CD4-positive, alpha-beta T cell (primary cell): Measurements from ENCODE around the gene TMEM115. TPM values are rescaled to one million over a fixed set of nuclear protein-coding genes. Genes with fewer than 3 reads are reported as not detected.
A peak's percentile ranks its signal among the peaks of the same experiment; 100 is the strongest.

Experiments
- ATAC-seq: fragments of 200-7000 bp; cut with Tn5 transposase; one replicate; pipeline ENCODE4 v1.10.0; 2022; ENCODE audit warnings: mild to moderate bottlenecking; ENCODE audit not compliant: poor library complexity
- CTCF ChIA-PET: fragments of 350-600 bp; sonication (Branson Sonifier 250); formaldehyde crosslinking; loops from one replicate; lab custom pipeline; 2021; ENCODE audit warnings: antibody characterized with exemption, inconsistent platforms; lab: Charles Lee
- POLR2A ChIA-PET: fragments of 350-600 bp; sonication (Branson Sonifier 250); formaldehyde crosslinking; loops from one replicate; lab custom pipeline; 2021; ENCODE audit warnings: antibody characterized with exemption, inconsistent platforms; lab: Charles Lee
- DNase-seq, 14 experiments: peaks; one replicate each; pipeline ENCODE4 v3.0.0-alpha.2; 2013 to 2020; ENCODE audit warnings: mixed read lengths in 2 of 14
- H3K27ac ChIP-seq, 2 donors: one replicate each; pipeline versions ENCODE4 v1.5.1 to v1.7.0; 2013; ENCODE audit warnings: low read length in 2 of 2, low read depth in 1 of 2, mild to moderate bottlenecking in 1 of 2
- H3K27me3 ChIP-seq, 2 experiments: 1 replicate in 1 of 2; 2 replicates in 1 of 2; pipeline versions ENCODE4 v1.6.1 to v1.7.0; 2013; ENCODE audit warnings: low read length in 2 of 2, control low read depth in 1 of 2, mild to moderate bottlenecking in 1 of 2, moderate library complexity in 1 of 2; ENCODE audit not compliant: insufficient read depth in 2 of 2, control insufficient read depth in 1 of 2
- H3K36me3 ChIP-seq: one replicate; pipeline ENCODE4 v1.6.1; 2013; ENCODE audit warnings: low read length, control low read depth; ENCODE audit not compliant: insufficient read depth
- H3K4me1 ChIP-seq: one replicate; pipeline ENCODE4 v1.6.1; 2013; ENCODE audit warnings: low read length, control low read depth; ENCODE audit not compliant: insufficient read depth
- H3K4me3 ChIP-seq: one replicate; pipeline ENCODE4 v1.5.1; 2013; ENCODE audit warnings: mild to moderate bottlenecking, low read length, moderate library complexity
- H3K9me3 ChIP-seq, 2 experiments: 1 replicate in 1 of 2; 2 replicates in 1 of 2; pipeline versions ENCODE4 v1.6.1 to v1.7.0; 2013; ENCODE audit warnings: low read length in 2 of 2, mild to moderate bottlenecking in 2 of 2, control low read depth in 1 of 2, moderate library complexity in 1 of 2; ENCODE audit not compliant: control insufficient read depth in 1 of 2, insufficient read depth in 1 of 2
- H3K27ac Mint-ChIP-seq: one replicate; pipeline ENCODE4 v1.8.0; 2020; ENCODE audit warnings: mixed read lengths
- H3K27me3 Mint-ChIP-seq: one replicate; pipeline ENCODE4 v1.8.0; 2021; ENCODE audit warnings: mixed read lengths
- H3K36me3 Mint-ChIP-seq: one replicate; pipeline ENCODE4 v1.8.0; 2021; ENCODE audit warnings: low read depth, mixed read lengths
- H3K4me1 Mint-ChIP-seq: one replicate; pipeline ENCODE4 v1.8.0; 2021; ENCODE audit warnings: low read depth, mixed read lengths
- H3K4me3 Mint-ChIP-seq: one replicate; pipeline ENCODE4 v1.8.0; 2020; ENCODE audit warnings: mild to moderate bottlenecking, mixed read lengths
- H3K9me3 Mint-ChIP-seq: one replicate; pipeline ENCODE4 v1.8.0; 2020; ENCODE audit warnings: mixed read lengths
- CTCF ChIP-seq: fragments of 200-600 bp; IDR thresholded peaks from one replicate; pipeline ENCODE4 v1.8.0; 2022; ENCODE audit warnings: antibody characterized with exemption, mild to moderate bottlenecking
- intact Hi-C, 2 experiments: fragments of 100-400 bp; cut with DNase I in 1 of 2; cut with micrococcal nuclease in 1 of 2; formaldehyde crosslinking; loops; one replicate each; pipeline versions ENCODE4 v1.15.1 to v1.9.0; 2023 to 2025; cut with DNase I, micrococcal nuclease
- total RNA-seq, 174 experiments: library from RNA in 2 of 174; stranded (reverse) in 2 of 174; gene quantifications; one replicate each; pipeline ENCODE4 v1.2.3 and lab custom pipeline; 2021 to 2026

Gene TMEM115
- total RNA-seq, 2 experiments from 2014 or later: 19.0 to 19.9 TPM

DNA sequence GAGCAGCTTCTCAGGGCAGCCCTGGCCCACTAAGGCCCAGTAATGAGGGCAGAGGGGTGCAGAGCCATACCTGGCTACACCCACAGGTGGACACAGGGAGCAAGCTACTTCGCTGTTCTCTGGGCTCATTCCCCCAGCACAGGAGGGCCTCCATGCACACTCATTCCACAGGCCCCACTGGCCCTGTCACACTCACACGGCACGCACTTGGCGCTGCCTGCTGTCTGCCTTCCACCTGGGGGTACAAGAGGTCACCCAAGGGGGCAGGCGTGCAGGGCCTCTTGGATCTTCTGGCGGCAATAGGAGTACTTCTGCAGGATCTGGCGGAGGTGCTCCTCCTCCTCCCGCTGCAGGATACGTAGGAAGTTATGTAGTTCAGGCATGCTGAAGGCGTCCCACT lies 29.0 kb downstream of the TMEM115 start:
- no peak overlapping the region for H3K27ac Mint-ChIP-seq
- Histone ChIP-seq H3K4me3 (no peak overlapping the region), H3K4me1 (peaks cover 53% of the 10 kb centered on the region), H3K27ac (no peak overlapping the region), H3K36me3 (peaks cover 49% of the 10 kb centered on the region), H3K9me3 (no peaks in the 10 kb centered on the region), H3K27me3 (no peaks in the 10 kb centered on the region)
- ChIA-PET POLR2A (no interaction called here), CTCF (no interaction called here)
- H3K4me3 Mint-ChIP-seq: no peak overlapping the region
- H3K4me1 Mint-ChIP-seq: peaks cover 35% of the 10 kb centered on the region
- intact Hi-C loops: no loop called here
- ATAC-seq (no peak), DNase-seq (peak in 1 of 14 experiments; percentile 20)
- no peaks in the 10 kb centered on the region for H3K9me3 Mint-ChIP-seq
- H3K27me3 Mint-ChIP-seq: no peaks in the 10 kb centered on the region
- TF ChIP-seq CTCF: no peak
- H3K36me3 Mint-ChIP-seq: peaks cover 51% of the 10 kb centered on the region

- Histone ChIP-seq H3K9me3 (no peaks in the 10 kb centered on the region), H3K36me3 (peaks cover 45% of the 10 kb centered on the region), H3K4me1 (peaks cover 41% of the 10 kb centered on the region), H3K27ac (peak within 1 kb of the TSS; percentile 47 to 81), H3K27me3 (no peaks in the 10 kb centered on the region), H3K4me3 (peak within 1 kb of the TSS; percentile 90)
- ChIA-PET POLR2A (interaction anchor here (0.5 to 4.7 kb wide), 14 partner anchors 10 to 1855 kb away, joined by 3 to 58 read pairs (median 4); partner anchors contain the start of genes CYB561D2, HYAL3, MANF and NAA80), CTCF (interaction anchor here (0.6 to 1.6 kb wide), 2 partner anchors 9 to 19 kb away, joined by 3 to 5 read pairs; no protein-coding TSS in a partner anchor)
- Mint-ChIP-seq H3K27me3 (no peaks in the 10 kb centered on the region), H3K9me3 (no peaks in the 10 kb centered on the region), H3K4me3 (peak within 1 kb of the TSS; percentile 97), H3K27ac (peak within 1 kb of the TSS; percentile 92), H3K36me3 (peaks cover 52% of the 10 kb centered on the region), H3K4me1 (peaks cover 30% of the 10 kb centered on the region)
- DNase-seq: peak; percentile 91 to 98 (median 94)
- ATAC-seq: peak; percentile 95
- intact Hi-C loops: loop anchor here in 1 of 2 experiments (1.0 kb wide), 1 partner anchor 9 kb away; no protein-coding TSS in a partner anchor
- TF ChIP-seq CTCF: no peak
Measured at GRCh38 chr3:50327943-50328691, 31.2 kb downstream of the TMEM115 start, which contains the start of gene TUSC2. Gene TUSC2 (minus strand): TSS chr3:50328223. CDS start chr3:50328099, 124 bp downstream.

- Mint-ChIP-seq H3K9me3 (no peaks in the 10 kb centered on the region), H3K27ac (peak overlapping the region; percentile 92), H3K4me1 (peaks cover 30% of the 10 kb centered on the region), H3K36me3 (peaks cover 49% of the 10 kb centered on the region), H3K4me3 (peak overlapping the region; percentile 97), H3K27me3 (no peaks in the 10 kb centered on the region)
- TF ChIP-seq CTCF: no peak
- Histone ChIP-seq H3K36me3 (peaks cover 40% of the 10 kb centered on the region), H3K4me1 (peaks cover 46% of the 10 kb centered on the region), H3K9me3 (no peaks in the 10 kb centered on the region), H3K4me3 (peak overlapping the region; percentile 90), H3K27ac (no peak overlapping the region), H3K27me3 (no peaks in the 10 kb centered on the region)
- ChIA-PET CTCF (interaction anchor here (1.6 kb wide), 1 partner anchor 10 kb away, joined by 5 read pairs; no protein-coding TSS in a partner anchor), POLR2A (interaction anchor here (1.0 to 4.7 kb wide), 8 partner anchors 11 to 1854 kb away, joined by 3 to 58 read pairs (median 8); partner anchors contain the start of genes CYB561D2, HYAL3, MANF and NAA80)
- peak in 1 of 14 experiments; percentile 16 for DNase-seq
- no peak for ATAC-seq
- intact Hi-C loops: no loop called here
Measured at GRCh38 chr3:50327129-50327528, 32.2 kb downstream of the TMEM115 start.
